Measurements from ENCODE around the gene GBP3. TPM values are rescaled to one million over a fixed set of nuclear protein-coding genes. Genes with fewer than 3 reads are reported as not detected.

The GBP3 gene, protein sequence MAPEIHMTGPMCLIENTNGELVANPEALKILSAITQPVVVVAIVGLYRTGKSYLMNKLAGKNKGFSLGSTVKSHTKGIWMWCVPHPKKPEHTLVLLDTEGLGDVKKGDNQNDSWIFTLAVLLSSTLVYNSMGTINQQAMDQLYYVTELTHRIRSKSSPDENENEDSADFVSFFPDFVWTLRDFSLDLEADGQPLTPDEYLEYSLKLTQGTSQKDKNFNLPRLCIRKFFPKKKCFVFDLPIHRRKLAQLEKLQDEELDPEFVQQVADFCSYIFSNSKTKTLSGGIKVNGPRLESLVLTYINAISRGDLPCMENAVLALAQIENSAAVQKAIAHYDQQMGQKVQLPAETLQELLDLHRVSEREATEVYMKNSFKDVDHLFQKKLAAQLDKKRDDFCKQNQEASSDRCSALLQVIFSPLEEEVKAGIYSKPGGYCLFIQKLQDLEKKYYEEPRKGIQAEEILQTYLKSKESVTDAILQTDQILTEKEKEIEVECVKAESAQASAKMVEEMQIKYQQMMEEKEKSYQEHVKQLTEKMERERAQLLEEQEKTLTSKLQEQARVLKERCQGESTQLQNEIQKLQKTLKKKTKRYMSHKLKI
- total RNA-seq = 1 to 10 TPM; 1.5 to 6.6 (median 2.5) TPM

GRCh38 chr1:89022167-89022959, at the start of gene GBP3:
Gene GBP3, minus strand, starts transcription at chr1:89022866. Its CDS starts 2,145 bp downstream, at chr1:89020721.
- intact Hi-C loops (cut with DNase I; ENCODE audit: low total_unique reads) (no loop called here), in situ Hi-C loops (cut with MboI; ENCODE audit: low sequenced_read_pairs in 4 of 4) (no loop called here)
- Histone ChIP-seq H3K27me3 (no peaks in the 10 kb centered on the region), H3K4me3 (peak within 1 kb of the TSS; percentile 50 to 55 (median 52)), H3K4me1 (peaks cover 0 to 5% of the 10 kb centered on the region in 2 donors), H3K9me3 (no peaks in the 10 kb centered on the region), H3K36me3 (no peaks in the 10 kb centered on the region), H3K27ac (peak within 1 kb of the TSS; percentile 63 to 80 (median 68))
- no peak for TF ChIP-seq POLR2A (IDR thresholded peaks at IDR 0.05)
- TF ChIP-seq, protein P1, sequence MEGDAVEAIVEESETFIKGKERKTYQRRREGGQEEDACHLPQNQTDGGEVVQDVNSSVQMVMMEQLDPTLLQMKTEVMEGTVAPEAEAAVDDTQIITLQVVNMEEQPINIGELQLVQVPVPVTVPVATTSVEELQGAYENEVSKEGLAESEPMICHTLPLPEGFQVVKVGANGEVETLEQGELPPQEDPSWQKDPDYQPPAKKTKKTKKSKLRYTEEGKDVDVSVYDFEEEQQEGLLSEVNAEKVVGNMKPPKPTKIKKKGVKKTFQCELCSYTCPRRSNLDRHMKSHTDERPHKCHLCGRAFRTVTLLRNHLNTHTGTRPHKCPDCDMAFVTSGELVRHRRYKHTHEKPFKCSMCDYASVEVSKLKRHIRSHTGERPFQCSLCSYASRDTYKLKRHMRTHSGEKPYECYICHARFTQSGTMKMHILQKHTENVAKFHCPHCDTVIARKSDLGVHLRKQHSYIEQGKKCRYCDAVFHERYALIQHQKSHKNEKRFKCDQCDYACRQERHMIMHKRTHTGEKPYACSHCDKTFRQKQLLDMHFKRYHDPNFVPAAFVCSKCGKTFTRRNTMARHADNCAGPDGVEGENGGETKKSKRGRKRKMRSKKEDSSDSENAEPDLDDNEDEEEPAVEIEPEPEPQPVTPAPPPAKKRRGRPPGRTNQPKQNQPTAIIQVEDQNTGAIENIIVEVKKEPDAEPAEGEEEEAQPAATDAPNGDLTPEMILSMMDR (IDR thresholded peaks at IDR 0.05 in 4 of 5, conservative IDR thresholded peaks at IDR 0.05 in 1 of 5) = no peak
- ATAC-seq (peak; percentile 30 to 55), DNase-seq (no peak)

GRCh38 chr1:89070509-89070908, 47.8 kb upstream of the GBP3 start:
- Histone ChIP-seq H3K27me3 (no peaks in the 10 kb centered on the region), H3K4me3 (peak overlapping the region; percentile 10 to 42 (median 34))

DNA sequence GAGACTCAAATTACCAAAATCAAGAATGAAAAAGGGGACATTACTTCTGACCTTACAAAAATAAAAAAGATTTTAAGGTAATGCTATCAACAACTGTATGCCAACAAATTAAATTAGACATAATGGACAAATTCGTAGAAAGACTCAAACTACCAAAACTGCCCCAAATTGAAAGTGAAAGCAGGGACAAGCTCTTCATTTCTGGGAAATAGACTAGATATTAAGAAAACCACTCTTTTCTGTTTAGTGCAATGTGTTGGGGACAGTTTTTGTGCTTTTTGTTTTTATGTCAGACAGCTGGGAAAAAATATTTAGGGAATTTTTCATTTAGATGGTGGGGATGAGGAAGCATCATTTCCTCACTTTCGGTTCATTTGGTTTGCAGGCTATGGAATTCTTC, 47.3 kb upstream of the GBP3 start:
- Histone ChIP-seq H3K27me3 (no peaks in the 10 kb centered on the region), H3K9me3 (no peaks in the 10 kb centered on the region), H3K36me3 (no peaks in the 10 kb centered on the region), H3K4me3 (peak overlapping the region; percentile 10 to 42 (median 34)), H3K27ac (peak overlapping the region in 3 of 4 donors; percentile 39 to 61 (median 48)), H3K4me1 (no peaks in the 10 kb centered on the region)
- DNase-seq (no peak), ATAC-seq (no peak)
- intact Hi-C loops (cut with DNase I; ENCODE audit: low total_unique reads) = no loop called here
- no peak for TF ChIP-seq POLR2A (IDR thresholded peaks at IDR 0.05)
- TF ChIP-seq, protein P1 (IDR thresholded peaks at IDR 0.05 in 4 of 5, conservative IDR thresholded peaks at IDR 0.05 in 1 of 5) = no peak
- in situ Hi-C loops (cut with MboI; ENCODE audit: low sequenced_read_pairs in 4 of 4) = no loop called here

More at GRCh38 chr1:89070509-89070908, 47.8 kb upstream of the GBP3 start:
- Histone ChIP-seq H3K4me1 (no peaks in the 10 kb centered on the region), H3K9me3 (no peaks in the 10 kb centered on the region), H3K36me3 (no peaks in the 10 kb centered on the region), H3K27ac (peak overlapping the region in 1 of 4 donors; percentile 61)
- DNase-seq (no peak), ATAC-seq (no peak)
- in situ Hi-C loops (cut with MboI; ENCODE audit: low sequenced_read_pairs in 4 of 4) (no loop called here), intact Hi-C loops (cut with DNase I; ENCODE audit: low total_unique reads) (no loop called here)
- TF ChIP-seq, protein P1 (IDR thresholded peaks at IDR 0.05 in 4 of 5, conservative IDR thresholded peaks at IDR 0.05 in 1 of 5) = no peak
- no peak for TF ChIP-seq POLR2A (IDR thresholded peaks at IDR 0.05)

GRCh38 chr1:89068291-89068690, 45.6 kb upstream of the GBP3 start:
- in situ Hi-C loops (cut with MboI; ENCODE audit: low sequenced_read_pairs in 4 of 4) (no loop called here), intact Hi-C loops (cut with DNase I; ENCODE audit: low total_unique reads) (no loop called here)
- DNase-seq (no peak), ATAC-seq (no peak)
- no peak overlapping the region for H3K4me3 ChIP-seq
- H3K36me3 ChIP-seq = no peaks in the 10 kb centered on the region
- H3K9me3 ChIP-seq = no peaks in the 10 kb centered on the region
- H3K27ac ChIP-seq = no peak overlapping the region
- TF ChIP-seq POLR2A (IDR thresholded peaks at IDR 0.05) = no peak
- TF ChIP-seq, protein P1 (IDR thresholded peaks at IDR 0.05 in 4 of 5, conservative IDR thresholded peaks at IDR 0.05 in 1 of 5) = no peak
- H3K4me1 ChIP-seq = peaks cover 0 to 7% of the 10 kb centered on the region in 2 donors
- no peaks in the 10 kb centered on the region for H3K27me3 ChIP-seq

All from gastrocnemius medialis (tissue), 4 donors.